ENCODE data around the gene E2F8. TPM values are rescaled to one million over a fixed set of nuclear protein-coding genes. Genes with fewer than 3 reads are reported as not detected.

Gene E2F8
- total and polyA plus RNA-seq, 9 of the 15 experiments (the other 6 are each of a cell fraction or from before 2014, with no cell fraction given), result 6.9 to 23.6 (median 12.1) TPM

DNA sequence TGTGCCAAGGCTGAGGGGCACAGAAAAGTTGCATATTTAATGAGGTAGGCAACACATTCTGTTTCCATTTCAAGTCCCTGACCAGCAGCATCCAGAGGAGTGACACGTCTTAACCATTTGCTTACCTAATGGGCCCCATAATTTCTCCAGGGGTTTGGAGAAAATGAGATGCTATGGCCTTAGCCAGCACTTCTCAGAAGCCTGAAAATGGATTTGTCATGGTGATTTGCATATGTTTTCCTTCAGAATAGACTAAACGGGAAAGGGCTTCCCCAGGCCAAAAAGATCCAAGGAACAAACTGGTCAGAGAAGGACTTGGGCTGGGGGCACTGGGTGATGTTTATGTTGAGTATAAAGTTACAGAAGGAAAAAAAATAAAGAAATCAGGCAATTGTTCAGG lies 55.7 kb downstream of the E2F8 start:
- ATAC-seq (no peak), DNase-seq (ENCODE audit: extremely low read depth in 1 of 4, low spot score in 3 of 4) (no peak), FAIRE-seq (no peak)
- POLR2A ChIA-PET, result no interaction called here
- 5% methylated on average over 2 of the region's 2 CpGs for WGBS (ENCODE audit: insufficient coverage, low coverage, missing lambda C conversion rate)
- no peaks in the 10 kb centered on the region for H3K9me1 ChIP-seq (ENCODE audit: control insufficient read depth, insufficient read depth, low read length)
- H3K9me3 ChIP-seq (replicated peaks; ENCODE audit: control insufficient read depth, insufficient read depth, low read depth, low read length), result no peaks in the 10 kb centered on the region
- H3K4me2 ChIP-seq (ENCODE audit: insufficient read depth, low read length), result no peak overlapping the region
- peaks cover 4 to 31% of the 10 kb centered on the region in 2 experiments; a peak in 2 of 5 replicates for H3K27me3 ChIP-seq (ENCODE audit: control insufficient read depth in 2 of 2, insufficient read depth in 2 of 2, low read length in 2 of 2)
- BruUV-seq (replicated peaks), result no TSS peak
- TF ChIP-seq JUNB (CRISPR knock-in tag; conservative IDR thresholded peaks at IDR 0.05) (no peak), ZNF445 (CRISPR knock-in tag; IDR thresholded peaks at IDR 0.05; ENCODE audit: low read depth) (no peak)
- no peaks in the 10 kb centered on the region for H3K79me2 ChIP-seq (ENCODE audit: control insufficient read depth, insufficient read depth, low read length)
- H3K36me3 ChIP-seq (ENCODE audit: control insufficient read depth, insufficient read depth, low read length), result no peaks in the 10 kb centered on the region
- no peak overlapping the region for H3K9ac ChIP-seq (ENCODE audit: insufficient read depth in 1 of 2, low read depth in 2 of 2, low read length in 2 of 2)
- H4K20me1 ChIP-seq (replicated peaks; ENCODE audit: control insufficient read depth, insufficient read depth, low read length), result no peaks in the 10 kb centered on the region
- CTCF ChIA-PET (ENCODE audit: low intra/inter-chr PET ratio), result no interaction called here
- no peak overlapping the region for H2AFZ ChIP-seq (ENCODE audit: low read depth, low read length)
- in situ Hi-C loops (cut with MboI) (no loop called here), intact Hi-C loops (cut with micrococcal nuclease) (no loop called here)
- H3K4me1 ChIP-seq (replicated peaks in 1 of 2; ENCODE audit: control insufficient read depth in 2 of 2, insufficient read depth in 2 of 2, low read length in 2 of 2), result no peaks in the 10 kb centered on the region; a peak in 2 of 5 replicates
- no peak overlapping the region for H3K27ac ChIP-seq (ENCODE audit: extremely low read depth, low read depth, low read length)
- no peak overlapping the region for H3K4me3 ChIP-seq

DNA sequence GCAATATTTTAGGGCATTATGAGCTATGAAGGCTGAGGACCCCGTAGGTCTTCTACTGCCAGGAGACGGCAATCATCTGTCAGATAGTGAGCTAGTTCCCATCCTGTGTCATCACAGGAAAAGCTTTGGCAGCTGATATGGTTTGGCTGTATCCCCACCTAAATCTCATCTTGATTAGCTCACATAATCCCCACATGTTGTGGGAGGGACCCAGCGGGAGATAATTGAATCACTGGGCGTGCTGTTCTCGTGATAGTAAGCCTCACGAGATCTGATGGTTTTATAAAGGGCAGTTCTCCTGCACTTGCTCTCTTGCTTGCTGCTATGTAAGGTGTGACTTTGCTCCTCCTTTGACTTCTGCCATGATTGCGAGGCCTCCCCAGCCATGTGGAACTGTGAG lies 57.1 kb downstream of the E2F8 start:
- H3K4me2 ChIP-seq (ENCODE audit: insufficient read depth, low read length), result no peak overlapping the region
- no peaks in the 10 kb centered on the region for H4K20me1 ChIP-seq (replicated peaks; ENCODE audit: control insufficient read depth, insufficient read depth, low read length)
- H3K9me1 ChIP-seq (ENCODE audit: control insufficient read depth, insufficient read depth, low read length), result no peaks in the 10 kb centered on the region
- no peak overlapping the region for H3K27ac ChIP-seq (ENCODE audit: extremely low read depth, low read depth, low read length)
- ChIA-PET POLR2A (interaction anchor here (0.7 kb wide), 1 partner anchor 1043 kb away, joined by 3 read pairs; no protein-coding TSS in a partner anchor), CTCF (ENCODE audit: low intra/inter-chr PET ratio) (no interaction called here)
- H3K36me3 ChIP-seq (ENCODE audit: control insufficient read depth, insufficient read depth, low read length), result no peaks in the 10 kb centered on the region
- H3K79me2 ChIP-seq (ENCODE audit: control insufficient read depth, insufficient read depth, low read length), result no peaks in the 10 kb centered on the region
- TF ChIP-seq, protein P1, sequence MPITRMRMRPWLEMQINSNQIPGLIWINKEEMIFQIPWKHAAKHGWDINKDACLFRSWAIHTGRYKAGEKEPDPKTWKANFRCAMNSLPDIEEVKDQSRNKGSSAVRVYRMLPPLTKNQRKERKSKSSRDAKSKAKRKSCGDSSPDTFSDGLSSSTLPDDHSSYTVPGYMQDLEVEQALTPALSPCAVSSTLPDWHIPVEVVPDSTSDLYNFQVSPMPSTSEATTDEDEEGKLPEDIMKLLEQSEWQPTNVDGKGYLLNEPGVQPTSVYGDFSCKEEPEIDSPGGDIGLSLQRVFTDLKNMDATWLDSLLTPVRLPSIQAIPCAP (CRISPR knock-in tag; IDR thresholded peaks at IDR 0.05; ENCODE audit: borderline replicate concordance), result no peak
- TF ChIP-seq CXXC5 (CRISPR knock-in tag; IDR thresholded peaks at IDR 0.05) (0 out of 2 replicates have a peak, but pooled peaks have one; percentile 11), CTBP1 (IDR thresholded peaks at IDR 0.05; ENCODE audit: borderline replicate concordance) (peak; percentile 14; the same call in 1 of the 2 replicates), FOSL1 (tag; conservative IDR thresholded peaks at IDR 0.05) (0 out of 2 replicates have a peak, but pooled peaks have one; percentile 24), ZNF766 (CRISPR knock-in tag; conservative IDR thresholded peaks at IDR 0.05) (peak; percentile 66; the same call in 1 of the 2 replicates), CHD2 (IDR thresholded peaks at IDR 0.05; ENCODE audit: low read depth, low read length) (0 out of 2 replicates have a peak, but pooled peaks have one; percentile 40)
- no peaks in the 10 kb centered on the region for H3K9me3 ChIP-seq (replicated peaks; ENCODE audit: control insufficient read depth, insufficient read depth, low read depth, low read length)
- H3K4me3 ChIP-seq, result no peak overlapping the region
- no TSS peak for BruUV-seq (replicated peaks)
- H3K4me1 ChIP-seq (replicated peaks in 1 of 2; ENCODE audit: control insufficient read depth in 2 of 2, insufficient read depth in 2 of 2, low read length in 2 of 2), result no peaks in the 10 kb centered on the region; a peak in 2 of 5 replicates
- no peak overlapping the region for H3K9ac ChIP-seq (ENCODE audit: insufficient read depth in 1 of 2, low read depth in 2 of 2, low read length in 2 of 2)
- FAIRE-seq (no peak), DNase-seq (ENCODE audit: extremely low read depth in 1 of 4, low spot score in 3 of 4) (no peak), ATAC-seq (no peak)
- WGBS (ENCODE audit: insufficient coverage, low coverage, missing lambda C conversion rate), result 4% methylated on average over 7 of the region's 7 CpGs
- H2AFZ ChIP-seq (ENCODE audit: low read depth, low read length), result no peak overlapping the region
- in situ Hi-C loops (cut with MboI) (no loop called here), intact Hi-C loops (cut with micrococcal nuclease) (no loop called here)
- peaks cover 4 to 31% of the 10 kb centered on the region in 2 experiments; a peak in 2 of 5 replicates for H3K27me3 ChIP-seq (ENCODE audit: control insufficient read depth in 2 of 2, insufficient read depth in 2 of 2, low read length in 2 of 2)

All from K562 (cell line).